WERI-Rb-1 (cell line): ENCODE data around the gene NDST1.

Source experiments
- DNase-seq: peaks from one replicate; pipeline ENCODE4 v3.0.0-alpha.2; 2020
- H3K27ac ChIP-seq: fragments of 250-450 bp; sonication (Bioruptor Pico); 2 replicates; pipeline ENCODE4 v1.5.1; 2020; ENCODE audit warnings: mild to moderate bottlenecking, moderate library complexity
- H3K27me3 ChIP-seq: fragments of 250-450 bp; sonication (Bioruptor Pico); 2 replicates; pipeline ENCODE4 v1.5.1; 2021; ENCODE audit warnings: mild to moderate bottlenecking, low read depth, moderate library complexity; ENCODE audit not compliant: insufficient read depth, severe bottlenecking
- H3K36me3 ChIP-seq: fragments of 250-450 bp; sonication (Bioruptor Pico); 2 replicates; pipeline ENCODE4 v1.5.1; 2020; ENCODE audit warnings: mild to moderate bottlenecking, moderate library complexity
- H3K4me3 ChIP-seq: 2 replicates; pipeline ENCODE4 v1.5.1; 2011; ENCODE audit warnings: low read depth, mild to moderate bottlenecking, control low read depth, low read length
- H3K9me3 ChIP-seq: fragments of 250-450 bp; sonication (Bioruptor Pico); 2 replicates; pipeline ENCODE4 v1.5.1; 2021; ENCODE audit warnings: mild to moderate bottlenecking, moderate library complexity; ENCODE audit not compliant: severe bottlenecking
- TF ChIP-seq, protein P1 (sequence below): IDR thresholded peaks from 2 replicates; pipeline ENCODE4 v1.5.1; 2011; ENCODE audit warnings: low read depth, mild to moderate bottlenecking, control low read depth, inconsistent platforms, low read length

NDST1 gene

GRCh38 chr5:150600616-150601490 lies 92.9 kb downstream of the NDST1 start:
- no peak overlapping the region for H3K4me3 ChIP-seq
- no peaks in the 10 kb centered on the region for H3K27me3 ChIP-seq
- H3K27ac ChIP-seq = no peak overlapping the region
- no peak for DNase-seq
- no peaks in the 10 kb centered on the region for H3K36me3 ChIP-seq
- H3K9me3 ChIP-seq = no peaks in the 10 kb centered on the region
- TF ChIP-seq, protein P1, sequence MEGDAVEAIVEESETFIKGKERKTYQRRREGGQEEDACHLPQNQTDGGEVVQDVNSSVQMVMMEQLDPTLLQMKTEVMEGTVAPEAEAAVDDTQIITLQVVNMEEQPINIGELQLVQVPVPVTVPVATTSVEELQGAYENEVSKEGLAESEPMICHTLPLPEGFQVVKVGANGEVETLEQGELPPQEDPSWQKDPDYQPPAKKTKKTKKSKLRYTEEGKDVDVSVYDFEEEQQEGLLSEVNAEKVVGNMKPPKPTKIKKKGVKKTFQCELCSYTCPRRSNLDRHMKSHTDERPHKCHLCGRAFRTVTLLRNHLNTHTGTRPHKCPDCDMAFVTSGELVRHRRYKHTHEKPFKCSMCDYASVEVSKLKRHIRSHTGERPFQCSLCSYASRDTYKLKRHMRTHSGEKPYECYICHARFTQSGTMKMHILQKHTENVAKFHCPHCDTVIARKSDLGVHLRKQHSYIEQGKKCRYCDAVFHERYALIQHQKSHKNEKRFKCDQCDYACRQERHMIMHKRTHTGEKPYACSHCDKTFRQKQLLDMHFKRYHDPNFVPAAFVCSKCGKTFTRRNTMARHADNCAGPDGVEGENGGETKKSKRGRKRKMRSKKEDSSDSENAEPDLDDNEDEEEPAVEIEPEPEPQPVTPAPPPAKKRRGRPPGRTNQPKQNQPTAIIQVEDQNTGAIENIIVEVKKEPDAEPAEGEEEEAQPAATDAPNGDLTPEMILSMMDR = no peak

- Histone ChIP-seq H3K27ac (no peak overlapping the region), H3K27me3 (no peaks in the 10 kb centered on the region), H3K36me3 (no peaks in the 10 kb centered on the region), H3K9me3 (no peaks in the 10 kb centered on the region), H3K4me3 (no peak overlapping the region)
- DNase-seq = no peak
- TF ChIP-seq, protein P1 = no peak
These were observed 93.8 kb downstream of the NDST1 start for GRCh38 chr5:150601491-150602345.

- H3K9me3 ChIP-seq = no peaks in the 10 kb centered on the region
- no peak overlapping the region for H3K4me3 ChIP-seq
- H3K36me3 ChIP-seq = no peaks in the 10 kb centered on the region
- H3K27ac ChIP-seq = no peak overlapping the region
- H3K27me3 ChIP-seq = no peaks in the 10 kb centered on the region
- DNase-seq = no peak
- TF ChIP-seq, protein P1 = no peak
These were observed 95.1 kb downstream of the NDST1 start for GRCh38 chr5:150603052-150603451.

DNA sequence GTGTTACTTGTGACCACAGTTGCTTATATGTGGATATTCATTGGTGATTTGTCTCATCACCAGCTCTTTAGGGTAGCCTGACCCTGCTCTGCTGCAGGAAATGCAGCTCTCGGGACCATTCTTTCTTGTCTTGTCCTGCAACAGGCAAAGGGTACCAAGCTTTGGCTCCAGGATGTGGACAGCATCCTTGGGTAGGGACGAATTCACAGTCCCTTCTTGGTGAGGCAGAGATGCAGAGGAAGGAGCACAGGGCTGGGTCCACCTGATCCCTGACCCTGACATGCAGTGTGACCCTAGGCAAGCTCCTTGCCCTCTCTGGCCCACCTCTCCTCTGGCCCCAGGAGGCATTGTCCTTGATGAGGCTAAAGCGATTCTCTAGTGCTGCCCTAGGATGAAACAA lies 95.6 kb downstream of the NDST1 start:
- Histone ChIP-seq H3K36me3 (no peaks in the 10 kb centered on the region), H3K27me3 (no peaks in the 10 kb centered on the region), H3K4me3 (no peak overlapping the region), H3K9me3 (no peaks in the 10 kb centered on the region), H3K27ac (no peak overlapping the region)
- no peak for DNase-seq
- TF ChIP-seq, protein P1 = no peak

DNA sequence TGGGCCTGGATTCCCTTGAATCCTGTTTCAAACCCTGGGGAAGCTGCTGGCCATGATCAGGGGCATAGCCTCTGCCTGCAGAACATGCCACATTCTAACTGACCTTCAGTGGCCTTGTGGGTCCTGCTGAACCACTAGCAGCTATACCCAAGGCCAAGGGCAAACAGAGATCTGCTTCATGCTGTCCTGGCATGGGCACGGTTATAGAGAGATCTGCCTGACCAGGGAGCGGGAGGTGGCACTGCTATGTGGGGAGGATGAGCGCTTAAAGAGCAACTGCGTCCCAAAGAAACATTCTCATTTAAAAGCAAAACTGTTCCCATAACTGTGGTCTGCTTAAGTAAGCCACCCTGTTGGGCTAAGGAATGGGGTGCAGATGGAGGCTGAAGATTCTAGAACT lies 96.1 kb downstream of the NDST1 start:
- no peaks in the 10 kb centered on the region for H3K27me3 ChIP-seq
- H3K27ac ChIP-seq = no peak overlapping the region
- TF ChIP-seq, protein P1 = no peak
- H3K9me3 ChIP-seq = no peaks in the 10 kb centered on the region
- no peak overlapping the region for H3K4me3 ChIP-seq
- DNase-seq = no peak
- H3K36me3 ChIP-seq = no peaks in the 10 kb centered on the region
